ENCODE data around the gene RBFA.
"Not testable (repeated sequence)": the region's sequence is repeated elsewhere in the genome, so short reads cannot be mapped to it uniquely, and the experiment has no call there.

RBFA gene, protein sequence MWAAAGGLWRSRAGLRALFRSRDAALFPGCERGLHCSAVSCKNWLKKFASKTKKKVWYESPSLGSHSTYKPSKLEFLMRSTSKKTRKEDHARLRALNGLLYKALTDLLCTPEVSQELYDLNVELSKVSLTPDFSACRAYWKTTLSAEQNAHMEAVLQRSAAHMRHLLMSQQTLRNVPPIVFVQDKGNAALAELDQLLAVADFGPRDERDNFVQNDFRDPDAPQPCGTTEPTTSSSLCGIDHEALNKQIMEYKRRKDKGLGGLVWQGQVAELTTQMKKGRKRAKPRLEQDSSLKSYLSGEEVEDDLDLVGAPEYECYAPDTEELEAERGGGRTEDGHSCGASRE

DNA sequence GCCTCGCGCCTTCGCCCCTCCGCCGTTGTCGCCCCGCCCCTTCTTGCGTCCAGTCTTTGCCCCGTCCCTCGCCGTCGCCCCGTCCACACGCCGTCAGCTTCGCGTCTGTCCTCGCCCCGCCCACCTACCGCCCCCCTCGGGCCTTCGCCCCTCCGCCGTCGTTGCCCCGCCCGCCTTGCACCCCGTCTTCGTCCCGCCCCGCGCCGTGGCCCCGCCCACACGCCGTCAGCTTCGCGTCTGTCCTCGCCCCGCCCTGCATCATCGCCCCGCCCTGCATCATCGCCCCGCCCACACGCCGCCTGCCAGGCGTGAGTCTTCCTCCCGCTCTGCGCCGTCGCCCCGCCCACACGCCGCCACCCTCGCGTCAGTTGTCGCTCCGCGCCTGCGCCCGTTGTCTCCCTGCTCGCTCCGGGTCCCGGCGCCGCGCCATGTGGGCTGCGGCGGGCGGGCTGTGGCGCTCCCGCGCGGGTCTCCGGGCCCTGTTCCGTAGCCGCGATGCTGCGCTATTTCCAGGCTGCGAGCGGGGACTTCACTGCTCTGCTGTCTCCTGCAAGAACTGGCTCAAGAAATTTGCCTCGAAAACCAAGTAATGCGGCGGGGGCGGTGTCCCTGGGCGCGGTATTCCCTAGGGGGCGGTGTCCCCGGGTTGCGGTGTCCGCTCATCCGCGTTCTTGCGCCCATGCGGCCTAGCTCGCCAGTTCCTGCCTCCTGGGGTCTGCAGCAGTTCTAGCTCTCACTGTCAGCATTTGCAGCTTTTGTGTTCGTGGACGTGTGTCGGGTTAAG lies at the start of gene RBFA:
Gene RBFA (plus strand): TSS at position 367 of the 784 bp plus-strand sequence. CDS start 62 bp downstream, at position 429.
- peak; percentile 99 for DNase-seq

DNA sequence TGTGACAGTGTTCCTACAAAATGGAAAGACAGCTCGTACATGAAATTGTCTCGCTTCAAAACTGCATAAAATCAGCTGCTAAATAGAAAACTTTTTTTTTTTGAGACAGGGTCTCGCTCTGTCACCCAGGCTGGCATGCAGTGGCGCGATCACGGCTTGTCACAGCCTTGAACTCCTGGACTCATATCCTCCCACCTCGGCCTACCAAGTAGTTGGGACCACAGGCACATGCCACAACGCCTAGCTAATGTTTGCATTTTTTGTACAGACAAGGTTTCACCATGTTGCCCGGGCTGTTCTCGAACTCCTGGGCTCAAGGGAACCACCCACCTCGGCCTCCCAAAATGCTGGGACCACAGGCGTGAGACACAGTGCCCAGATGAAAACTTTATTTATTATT lies 49.1 kb upstream of the RBFA start:
- no peak for DNase-seq

DNA sequence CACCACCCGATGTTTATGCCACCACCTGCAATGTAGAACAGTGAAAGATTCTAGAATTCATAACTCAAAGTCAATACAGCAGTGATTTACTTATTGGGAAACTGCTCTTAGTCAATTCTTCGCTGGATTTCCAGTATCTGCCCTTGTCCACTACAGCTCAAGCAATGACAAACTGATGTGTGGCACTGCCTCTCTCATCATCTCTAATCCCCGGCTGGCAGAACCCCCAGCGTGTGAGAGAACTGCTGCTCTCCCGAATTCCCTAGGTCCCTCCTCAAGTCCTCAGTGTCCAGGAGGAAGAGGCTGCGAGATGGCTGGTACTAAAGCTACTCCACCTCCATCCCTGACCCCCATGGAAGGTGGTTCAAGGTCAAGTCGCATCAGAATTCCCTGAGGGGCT lies 47.5 kb upstream of the RBFA start:
- DNase-seq, result no peak

DNA sequence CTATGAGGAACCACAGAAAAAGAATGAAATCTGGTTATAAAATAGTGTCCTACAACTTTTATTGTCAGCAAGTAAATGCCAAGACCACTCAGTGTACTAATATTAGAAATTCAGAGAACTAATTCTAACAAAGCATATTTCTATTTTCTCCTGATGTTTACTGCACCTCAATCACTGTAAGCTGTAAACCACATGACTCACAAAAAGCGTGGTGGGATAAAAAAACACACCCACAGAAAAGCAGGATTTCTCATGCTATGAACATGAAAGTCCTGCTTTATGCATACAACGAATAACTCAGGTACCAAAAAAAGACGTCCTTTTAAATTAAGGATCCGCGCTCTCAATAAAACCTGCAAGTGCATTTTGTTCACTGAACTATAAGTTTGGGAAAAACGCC lies 46.7 kb upstream of the RBFA start:
- no peak for DNase-seq

DNA sequence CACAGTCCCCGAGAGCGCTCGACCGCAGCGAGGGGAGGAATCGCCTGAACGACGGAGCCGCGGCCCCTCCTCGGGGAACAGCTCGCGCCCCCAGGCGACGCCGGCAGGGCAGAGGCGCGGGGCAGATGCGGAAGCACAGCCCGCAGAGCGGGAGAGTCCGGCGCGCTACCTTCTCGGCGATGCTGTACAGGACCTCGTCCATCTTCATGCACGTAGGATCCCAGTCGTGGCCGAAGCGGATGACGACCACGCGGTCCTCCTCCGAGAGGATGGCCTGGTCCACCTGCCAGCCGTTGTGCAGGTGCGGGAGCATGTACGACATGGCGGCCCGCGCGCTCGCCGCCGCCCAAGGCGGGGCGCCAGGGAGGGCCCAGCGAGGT lies 46.2 kb upstream of the RBFA start:
- DNase-seq, result peak; percentile 62

DNA sequence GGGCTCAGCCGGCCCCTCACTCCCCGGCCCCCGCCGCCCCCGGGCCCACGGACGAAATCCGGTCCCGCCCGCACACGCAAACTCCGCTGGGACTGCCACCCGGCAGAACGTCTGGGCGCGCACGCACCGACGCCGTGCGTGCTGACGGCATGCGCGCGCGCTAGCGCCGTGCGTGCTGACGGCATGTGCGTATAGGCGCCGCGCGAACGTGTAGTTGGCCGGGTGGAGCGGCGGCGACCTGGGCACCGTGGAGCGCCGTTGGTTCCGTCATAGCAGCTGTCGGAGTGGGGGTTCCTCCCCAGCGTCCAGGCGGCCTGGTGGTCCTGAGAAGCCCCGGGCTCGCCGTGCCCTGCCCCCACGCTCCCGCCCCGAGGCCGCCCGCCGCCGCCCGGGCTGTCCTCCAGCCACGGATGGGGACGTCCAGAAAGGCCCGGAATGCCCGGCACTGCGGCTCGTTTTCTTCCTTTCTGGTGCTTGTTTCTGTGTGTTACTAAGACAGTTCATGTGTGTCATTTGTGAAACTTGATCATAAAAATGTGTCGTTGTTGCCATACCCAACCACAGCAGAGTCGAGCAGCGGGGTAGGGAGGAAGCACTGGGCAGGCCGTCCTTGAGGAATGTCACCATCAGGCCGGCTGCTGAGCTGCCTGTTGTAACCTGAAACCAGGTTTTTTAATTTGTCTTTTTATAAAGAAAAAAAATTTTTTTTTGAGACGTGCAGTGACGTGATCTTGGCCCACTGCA lies 45.6 kb upstream of the RBFA start, which contains the start of gene TXNL4A:
Gene TXNL4A (minus strand): TSS at position 113 of the 744 bp plus-strand sequence. CDS start 171 bp downstream, outside the sequence.
- peak; percentile 90 for DNase-seq

DNA sequence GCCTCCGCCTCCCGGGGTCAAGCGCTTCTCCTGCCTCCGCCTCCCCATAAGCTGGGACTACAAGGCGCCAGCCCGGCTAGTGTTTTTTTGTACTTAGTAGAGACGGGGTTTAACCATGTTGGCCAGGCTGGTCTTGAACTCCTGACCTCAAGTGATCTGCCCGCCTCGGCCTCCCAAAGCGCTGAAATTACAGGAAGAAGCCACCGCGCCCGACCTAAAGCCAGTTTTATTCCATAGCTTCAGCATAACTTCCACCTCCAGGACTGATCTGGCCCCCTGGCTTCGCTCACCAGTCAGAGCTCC lies 45.1 kb upstream of the RBFA start:
- no peak for DNase-seq

DNA sequence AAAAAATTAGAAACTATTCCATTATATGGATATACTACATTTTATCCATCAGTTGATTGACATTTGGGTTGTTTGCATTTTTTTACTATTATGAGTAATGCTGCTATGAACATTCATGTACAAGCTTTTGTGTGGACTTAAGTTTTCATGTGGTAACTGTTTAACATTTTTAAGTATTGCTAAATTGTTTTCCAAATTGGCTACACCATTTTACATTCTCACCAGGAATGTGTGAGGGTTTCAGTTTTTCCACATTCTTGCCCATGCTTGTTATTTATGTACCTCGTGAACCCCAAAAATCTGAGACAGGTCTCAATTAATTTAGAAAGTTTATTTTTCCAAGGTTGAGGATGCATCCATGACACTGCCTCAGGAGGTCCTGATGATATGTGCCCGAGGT lies 42.7 kb upstream of the RBFA start:
- DNase-seq, result no peak

DNA sequence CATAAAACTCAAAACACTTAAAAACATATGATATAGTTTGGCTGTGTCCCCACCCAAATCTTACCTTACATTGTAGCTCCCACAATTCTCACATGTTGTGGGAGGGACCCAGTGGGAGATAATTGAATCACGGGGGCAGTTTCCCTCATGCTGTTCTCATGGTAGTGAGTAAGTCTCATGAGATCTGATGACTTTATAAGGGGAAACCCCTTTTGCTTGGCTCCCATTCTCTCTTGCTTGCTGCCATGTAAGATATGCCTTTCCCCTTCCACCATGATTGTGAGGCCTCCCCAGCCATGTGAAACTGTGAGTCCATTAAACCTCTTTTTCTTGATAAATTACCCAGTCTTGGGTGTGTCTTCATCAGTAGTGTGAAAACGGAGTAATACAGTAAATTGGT lies 34.5 kb upstream of the RBFA start:
- DNase-seq, result not testable (repeated sequence)

DNA sequence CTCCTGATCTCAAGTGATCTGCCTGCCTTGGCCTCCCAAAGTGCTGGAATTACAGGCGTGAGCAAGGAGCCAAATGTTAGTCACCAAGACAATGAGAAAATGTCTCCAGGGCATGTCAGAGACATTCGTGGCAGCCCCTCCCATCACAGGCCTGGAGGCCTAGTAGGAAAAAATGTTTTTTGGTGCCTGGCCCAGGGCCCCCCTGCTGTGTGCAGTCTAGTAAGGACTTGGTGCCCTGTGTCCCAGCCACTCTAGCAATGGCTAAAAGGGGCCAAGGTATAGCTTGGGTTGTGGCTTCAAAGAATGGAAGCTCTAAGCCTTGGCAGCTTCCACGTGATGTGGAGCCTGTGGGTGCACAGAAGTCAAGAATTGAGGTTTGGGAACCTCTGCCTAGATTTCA lies 33.4 kb upstream of the RBFA start:
- DNase-seq, result no peak

DNA sequence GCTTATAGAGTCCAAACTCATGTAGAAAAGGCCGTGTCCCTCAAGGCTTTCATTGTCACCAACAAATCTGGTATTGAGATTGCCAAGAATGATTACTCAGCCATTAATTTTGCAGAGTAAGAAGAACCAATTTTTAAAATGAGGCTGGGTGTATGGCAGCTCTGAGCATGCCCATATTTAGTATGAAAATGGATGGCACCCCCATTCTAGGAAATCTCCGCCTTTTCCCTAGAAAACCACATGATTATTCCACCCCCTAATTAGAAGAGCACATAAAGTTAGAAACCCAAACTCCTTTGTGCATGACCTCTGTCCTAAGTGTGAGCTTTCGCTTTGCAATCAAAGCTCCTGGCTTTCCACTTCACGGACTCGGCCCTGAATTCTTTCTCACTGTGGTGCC lies 31.8 kb upstream of the RBFA start:
- DNase-seq, result no peak

DNA sequence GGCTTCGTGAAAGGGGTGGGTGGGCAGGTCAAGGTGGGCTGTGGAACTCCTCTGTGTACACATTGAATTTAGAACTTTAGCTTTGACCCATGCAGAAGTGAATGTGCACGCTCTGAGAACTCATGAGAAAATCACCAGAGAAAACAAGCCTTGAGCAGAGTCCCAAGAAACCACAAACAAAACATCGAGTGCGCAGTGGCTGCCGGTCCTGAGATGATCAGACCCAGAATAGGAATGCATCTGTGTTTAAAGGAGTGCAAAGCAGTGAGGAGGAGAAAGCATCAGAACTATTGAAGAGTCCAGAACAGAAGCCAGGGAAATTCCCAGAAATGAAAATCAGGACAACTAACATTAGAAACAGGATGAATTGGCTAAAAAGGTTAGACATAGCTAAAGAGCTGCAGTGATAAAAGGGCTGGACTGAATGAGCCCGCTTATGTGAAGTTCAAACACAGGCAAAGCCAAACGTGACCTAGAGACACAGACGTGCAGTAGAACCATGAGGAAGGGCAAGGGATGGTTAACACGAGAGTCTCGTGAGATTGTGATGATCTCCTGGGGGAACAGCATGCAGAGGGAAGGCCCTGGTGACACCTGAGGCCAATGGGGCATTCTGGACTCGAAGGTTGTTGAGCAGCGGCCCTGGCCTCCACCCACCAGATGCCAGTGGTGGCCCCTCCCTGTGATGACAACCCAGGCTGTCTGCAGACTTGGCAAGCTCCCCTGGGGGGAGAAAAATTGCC lies 29.5 kb upstream of the RBFA start:
- no peak for DNase-seq

DNA sequence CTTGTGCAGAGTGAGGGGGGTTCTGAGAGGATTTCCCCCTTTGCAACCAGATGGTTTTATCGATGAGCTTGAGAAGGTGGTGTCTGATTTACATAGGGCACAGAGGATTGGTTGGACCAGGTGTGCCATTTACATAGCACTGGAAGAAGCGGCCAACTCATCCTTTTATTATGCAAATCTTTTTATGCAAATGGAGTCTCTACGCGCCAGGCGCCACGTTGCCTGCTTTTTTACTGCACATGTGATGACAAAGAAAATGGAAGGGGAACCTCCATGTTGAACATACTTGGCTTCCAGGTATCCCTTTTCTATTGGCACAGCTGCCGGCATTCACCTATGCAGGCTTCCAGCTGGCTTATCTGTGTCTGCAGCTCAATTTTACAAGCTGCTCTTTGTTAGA lies 27.5 kb upstream of the RBFA start:
- DNase-seq, result no peak

DNA sequence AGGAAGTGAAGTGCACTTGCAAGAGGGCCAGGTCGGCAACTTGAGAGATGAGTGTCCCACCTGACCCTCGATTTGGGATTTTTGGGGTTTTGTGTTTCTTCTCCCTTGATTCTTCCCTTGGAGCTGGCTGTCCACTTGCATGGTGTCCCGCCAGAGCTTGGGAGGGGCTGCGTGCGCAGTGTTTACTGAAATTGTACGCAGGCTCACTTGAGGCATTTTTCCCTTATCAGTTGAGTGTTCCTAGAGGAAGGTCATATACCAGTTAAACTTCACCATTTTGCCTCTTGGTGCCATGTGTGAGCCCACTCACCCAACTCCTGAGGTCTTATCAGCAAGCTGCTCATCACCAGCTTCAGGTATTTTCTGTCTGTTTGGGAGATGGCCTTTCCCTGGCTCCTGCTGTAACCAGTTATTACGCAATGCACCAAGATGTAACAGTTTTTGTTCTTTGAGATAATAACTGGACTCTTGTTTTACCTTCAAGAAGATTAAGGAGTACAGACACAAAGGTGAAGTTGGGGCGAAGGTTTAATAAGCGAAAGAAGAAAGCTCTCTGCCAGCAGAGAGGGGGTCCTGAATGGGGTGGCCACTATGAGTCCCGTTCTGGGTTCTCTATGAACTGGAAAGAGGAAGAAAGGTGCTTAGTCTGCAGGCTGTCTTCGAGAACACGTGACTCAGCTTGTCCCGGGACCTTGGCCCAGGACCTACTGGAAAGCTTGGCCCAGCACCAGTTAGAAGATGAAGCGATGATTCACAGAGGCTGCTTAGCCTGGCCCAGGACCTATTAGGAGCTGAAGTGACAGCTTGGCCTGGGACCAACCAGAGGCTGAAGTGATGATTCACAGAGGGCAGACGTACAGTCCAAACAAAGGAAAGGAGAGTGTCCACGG lies 24.3 kb upstream of the RBFA start:
- no peak for DNase-seq

DNA sequence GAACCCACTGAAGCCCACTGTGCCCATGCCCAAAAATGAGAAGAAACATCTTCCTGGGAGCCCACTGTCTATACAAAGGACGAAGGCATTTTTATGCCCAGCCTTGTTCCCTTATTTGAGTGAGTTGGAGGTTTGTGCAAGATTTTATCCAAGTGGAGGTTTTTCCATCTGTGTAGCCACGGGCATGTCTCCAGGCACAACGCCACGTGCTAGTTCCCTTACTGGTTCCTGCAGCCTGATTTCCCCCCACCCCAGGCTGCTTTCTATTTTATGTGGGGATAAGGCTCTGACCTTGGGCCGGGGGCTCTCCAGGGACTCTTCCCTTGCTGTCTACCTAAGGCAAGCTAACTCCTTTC lies 23.7 kb upstream of the RBFA start:
- no peak for DNase-seq

DNA sequence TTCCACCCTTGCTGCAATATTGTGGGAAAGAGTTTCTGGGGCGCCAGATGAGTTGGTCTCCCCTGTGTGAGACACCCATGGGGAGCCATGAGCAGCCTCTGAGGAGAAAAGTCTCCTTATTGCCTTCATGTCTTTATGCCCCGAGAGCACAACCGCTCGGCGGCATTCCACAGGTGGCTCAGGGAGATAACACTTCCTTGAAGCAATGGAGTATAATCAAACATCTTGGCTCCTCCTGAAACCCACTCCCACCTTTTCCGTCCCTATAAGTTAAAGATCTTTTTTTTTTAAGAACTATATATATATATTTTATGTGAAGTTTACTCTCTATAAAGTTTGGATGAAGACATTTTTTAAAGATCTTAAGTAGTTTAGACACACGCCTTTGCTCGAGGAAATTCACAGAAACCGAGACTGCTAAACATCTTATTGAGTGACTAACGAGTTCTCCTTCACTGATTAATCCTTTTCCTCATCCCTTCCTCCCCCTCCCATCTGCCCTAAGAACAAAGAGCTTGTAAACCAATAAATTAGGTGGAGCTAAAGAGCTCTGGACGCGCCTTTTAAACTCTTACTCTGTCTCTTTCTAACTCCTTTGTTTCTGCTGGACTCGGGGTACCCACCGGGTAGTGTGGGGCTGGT lies 22.6 kb upstream of the RBFA start:
- not testable (repeated sequence) for DNase-seq

DNA sequence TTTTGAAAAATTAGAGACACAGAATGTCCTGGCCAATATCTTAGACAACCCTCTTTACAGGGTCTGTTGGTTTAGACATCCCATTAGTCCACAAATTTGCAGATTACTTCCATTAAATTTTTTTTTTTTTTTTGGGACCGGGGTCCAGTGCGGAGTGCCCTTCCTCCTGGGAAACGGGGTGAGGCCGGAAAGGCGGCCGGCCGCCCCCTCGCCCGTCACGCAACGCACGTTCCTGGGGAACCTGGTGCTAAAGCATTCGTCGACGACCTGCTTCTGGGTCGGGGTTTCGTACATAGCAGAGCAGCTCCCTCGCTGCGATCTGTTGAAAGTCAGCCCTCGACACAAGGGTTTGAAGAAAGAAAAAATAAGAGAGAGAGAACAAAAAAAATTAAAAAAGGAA lies 21.5 kb upstream of the RBFA start:
- no peak for DNase-seq

DNA sequence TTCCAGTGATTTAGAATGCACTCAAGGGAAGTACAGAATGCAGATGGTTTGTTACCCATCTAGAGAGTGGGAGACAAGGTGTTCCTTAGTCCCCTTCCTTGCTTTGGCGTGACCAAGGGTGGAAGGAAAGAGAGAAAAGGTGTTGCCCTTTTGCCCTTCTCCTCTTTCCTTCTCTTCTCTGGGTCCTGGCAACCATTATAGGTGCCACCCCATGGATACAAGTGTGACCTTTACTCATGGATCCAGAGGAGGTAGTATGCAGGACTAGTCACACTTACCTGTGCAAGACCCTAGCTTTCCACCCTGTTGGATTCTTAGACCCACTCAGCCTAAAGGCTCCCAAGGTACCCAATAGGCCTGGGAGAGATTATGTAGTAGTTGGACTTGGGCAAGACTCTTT lies 11.6 kb upstream of the RBFA start:
- no peak for DNase-seq

DNA sequence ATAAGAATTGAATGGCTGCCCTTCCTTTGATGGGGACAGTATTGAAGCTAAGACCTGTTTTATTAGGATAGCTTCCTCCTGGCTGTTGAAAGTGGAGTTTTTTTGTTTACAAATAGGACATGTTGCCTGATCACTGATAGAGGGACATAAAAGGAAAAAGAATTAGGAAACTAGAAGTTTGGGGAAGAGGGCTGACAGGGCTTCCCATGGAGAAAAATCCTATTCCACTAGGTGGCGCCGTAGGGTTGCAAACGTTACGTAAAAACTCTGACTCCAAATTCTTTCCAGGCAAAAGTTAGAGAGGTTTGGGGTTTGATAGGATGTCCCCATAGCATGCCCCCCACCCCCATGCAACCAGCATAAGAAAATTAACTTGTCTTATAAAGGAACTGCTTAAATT lies 11.1 kb upstream of the RBFA start:
- no peak for DNase-seq

DNA sequence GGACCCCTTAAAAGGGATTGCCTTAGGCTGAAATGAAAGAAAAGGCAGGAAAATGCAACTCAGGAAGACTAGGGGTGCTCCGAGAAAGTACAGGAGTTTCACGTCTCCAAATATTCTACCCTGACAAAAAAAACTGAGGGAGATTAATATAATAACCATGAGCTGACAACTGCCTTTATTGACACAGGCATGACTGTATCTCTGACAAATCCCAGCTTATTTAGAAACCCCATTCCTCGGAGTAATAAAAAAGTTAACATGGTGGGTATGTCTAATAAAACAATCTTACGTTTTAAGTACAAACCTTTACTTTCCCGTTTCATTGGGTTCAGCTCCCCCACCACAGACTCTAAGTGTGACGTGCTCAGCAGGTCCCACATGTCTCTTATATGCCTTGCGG lies 7.9 kb upstream of the RBFA start:
- DNase-seq, result no peak

DNA sequence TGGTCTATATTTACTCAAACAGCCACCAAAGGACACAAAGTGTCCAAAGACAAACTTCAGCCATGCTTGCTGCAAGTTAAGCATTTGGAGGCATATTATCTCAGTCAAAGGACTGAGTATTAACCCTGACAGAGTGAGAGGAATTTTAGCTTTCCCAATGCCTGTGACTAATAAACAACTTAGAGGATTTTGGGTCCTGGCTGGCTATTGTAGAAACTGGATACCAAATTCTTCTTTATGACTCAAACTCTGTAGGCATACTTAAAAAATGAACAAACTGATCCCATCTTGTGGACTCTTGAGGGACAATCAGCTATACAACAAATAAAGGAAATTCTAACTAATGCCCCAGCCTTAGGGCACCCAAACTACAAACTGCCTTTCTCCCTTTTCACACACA lies 6.5 kb upstream of the RBFA start:
- not testable (repeated sequence) for DNase-seq

DNA sequence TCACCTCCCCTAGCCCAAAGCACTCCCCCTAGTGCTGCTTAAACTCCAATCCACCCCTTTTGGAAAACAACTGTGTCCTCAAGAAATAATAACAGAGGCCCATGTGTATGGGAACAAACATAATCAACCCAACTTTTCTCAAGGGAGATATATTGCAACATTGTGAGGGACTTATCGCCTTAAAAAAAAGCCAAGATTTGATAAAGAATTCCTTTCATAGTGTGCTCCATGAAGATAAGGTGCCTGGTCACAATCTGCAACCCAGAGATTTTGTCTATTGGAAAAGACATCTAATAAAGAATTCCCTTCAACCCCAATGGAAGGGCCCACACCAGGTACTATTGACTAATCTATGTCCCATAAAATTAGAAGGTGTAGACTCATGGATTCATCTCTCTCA lies 4.5 kb upstream of the RBFA start:
- no peak for DNase-seq

Measured in midbrain (tissue), 1 donor.